ENCODE results near the gene INIP.
A peak's percentile ranks its signal among the peaks of the same experiment; 100 is the strongest.

Gene INIP, protein sequence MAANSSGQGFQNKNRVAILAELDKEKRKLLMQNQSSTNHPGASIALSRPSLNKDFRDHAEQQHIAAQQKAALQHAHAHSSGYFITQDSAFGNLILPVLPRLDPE

DNA sequence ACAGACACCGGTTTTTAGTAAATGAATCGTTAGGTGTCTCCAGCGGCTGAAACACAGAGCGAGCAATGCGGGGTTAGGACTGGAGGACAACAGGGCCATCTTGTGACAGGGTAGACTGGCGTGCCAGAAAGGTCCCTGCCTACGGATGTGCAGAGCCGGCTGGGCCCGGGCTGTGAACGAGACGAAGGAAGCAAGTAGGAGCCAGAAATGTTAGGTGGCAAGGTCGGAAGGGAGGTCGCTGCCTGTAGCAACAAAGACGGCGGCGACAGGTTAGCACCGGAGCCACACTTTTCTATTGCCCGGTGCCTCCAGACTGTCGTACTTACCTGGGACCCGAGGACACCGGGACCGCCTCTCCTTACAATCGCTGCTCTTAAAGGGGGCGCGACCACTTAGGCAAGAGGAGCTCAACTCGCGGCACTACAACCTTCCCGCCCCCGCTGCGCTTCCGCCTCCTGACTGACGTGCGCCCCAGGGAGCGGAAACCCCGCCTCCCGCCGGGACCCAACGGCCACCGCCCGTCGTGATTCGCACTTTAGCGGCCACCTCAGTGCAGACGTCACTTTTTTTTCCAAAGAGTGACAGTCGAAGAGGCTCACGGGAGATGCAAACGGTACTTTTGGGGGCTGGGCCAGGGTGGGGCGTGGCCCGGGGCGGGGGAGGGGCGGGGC, at the start of gene INIP:
Gene INIP (minus strand): TSS at position 457 of the 671 bp plus-strand sequence. CDS start 1,632 bp downstream, outside the sequence.
- peak; percentile 64 to 98 (median 94) for DNase-seq

DNA sequence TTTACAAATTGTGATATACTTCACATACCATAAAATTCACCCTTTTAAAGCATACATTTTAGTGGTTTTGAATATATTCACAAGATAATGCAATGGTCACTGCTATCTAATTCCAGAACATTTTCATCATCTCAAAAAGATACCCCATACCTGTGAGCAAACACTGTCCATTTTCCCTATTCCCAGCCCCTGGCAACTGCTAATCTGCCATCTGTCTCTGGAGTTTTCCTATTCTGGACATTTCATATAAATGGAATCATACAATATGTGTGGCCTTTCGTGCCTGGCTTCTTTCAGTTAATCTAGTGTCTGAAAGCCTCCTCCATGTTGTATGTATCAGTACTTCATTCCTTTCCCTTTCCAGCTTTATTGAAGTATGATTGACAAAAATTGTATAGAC, 47.4 kb upstream of the INIP start:
- no peak for DNase-seq

DNA sequence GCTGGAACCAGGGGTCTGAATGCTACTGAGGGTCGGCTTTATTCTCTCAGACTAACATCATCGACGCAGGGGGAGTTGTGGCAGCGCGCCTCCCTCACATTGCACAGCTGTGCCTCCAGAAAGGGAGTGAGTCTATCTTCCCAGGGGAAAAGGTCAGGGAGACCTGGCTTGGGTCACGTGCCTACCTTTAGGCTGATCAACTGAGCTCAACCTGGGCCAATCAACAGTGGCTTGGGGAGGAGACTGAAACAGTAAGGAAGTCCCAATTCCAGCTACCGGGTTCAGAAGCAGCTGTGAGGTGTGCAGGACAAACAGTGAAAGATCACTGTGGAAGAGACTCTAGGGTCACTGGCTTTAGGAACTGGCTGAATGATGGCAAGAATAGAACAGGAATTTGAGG, 46.9 kb upstream of the INIP start:
- no peak for DNase-seq

DNA sequence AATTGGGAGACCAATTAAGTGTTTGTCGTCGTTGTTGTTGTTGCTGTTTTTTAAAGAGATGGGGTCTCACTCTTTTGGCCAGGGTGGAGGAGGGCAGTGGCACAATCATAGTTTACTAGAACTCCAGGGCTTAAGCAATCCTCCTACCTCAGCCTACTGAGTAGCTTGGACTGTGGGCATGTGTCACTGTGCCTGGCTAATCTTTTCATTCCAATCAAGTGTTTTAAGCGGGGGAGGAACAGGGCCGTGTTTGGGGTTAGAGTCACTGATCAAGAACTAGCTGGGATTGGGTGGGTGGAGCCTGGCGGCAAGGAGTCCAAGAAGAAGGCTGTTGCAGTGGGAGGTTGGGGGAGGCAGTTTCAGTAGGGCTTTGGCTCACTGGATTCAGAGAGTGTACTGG, 46.4 kb upstream of the INIP start:
- DNase-seq, result no peak

DNA sequence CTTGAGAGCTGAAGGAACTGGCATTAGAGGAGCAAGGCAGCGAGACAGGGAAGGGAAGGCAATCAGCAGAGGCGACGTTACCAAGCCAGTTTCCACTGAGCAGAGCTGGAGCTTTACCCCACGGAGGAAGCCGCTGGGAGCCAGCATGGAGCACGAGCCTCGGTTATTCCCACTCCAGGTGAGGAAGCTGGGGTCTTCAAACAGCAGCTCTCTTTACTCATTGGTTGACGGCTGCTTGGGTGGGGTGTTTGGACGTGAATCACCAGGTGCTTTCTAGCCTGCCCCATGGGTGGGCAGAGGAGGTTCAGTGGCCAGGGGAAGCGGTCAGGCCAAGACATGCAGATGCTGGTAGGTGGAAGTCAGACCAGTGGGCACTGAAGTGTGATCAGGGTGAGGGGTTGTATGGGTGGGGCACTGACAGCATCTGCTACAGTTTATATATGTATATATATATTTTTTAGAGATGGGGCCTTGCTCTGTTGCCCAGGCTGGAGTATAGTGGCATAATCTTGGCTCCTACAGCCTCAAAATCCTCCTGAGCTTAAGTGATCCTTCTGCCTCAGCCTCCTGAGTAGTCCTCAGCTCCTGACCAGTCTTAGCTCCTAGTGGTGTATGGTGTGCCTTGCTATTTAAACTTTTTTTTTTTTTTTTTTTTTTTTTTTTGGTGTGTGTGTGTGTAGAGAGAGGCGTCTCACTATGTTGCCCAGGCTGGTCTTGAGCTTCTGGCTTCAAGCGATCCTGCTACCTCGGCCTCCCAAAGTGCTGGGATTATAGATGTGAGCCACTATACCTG, 45.0 kb upstream of the INIP start:
- DNase-seq, result no peak

DNA sequence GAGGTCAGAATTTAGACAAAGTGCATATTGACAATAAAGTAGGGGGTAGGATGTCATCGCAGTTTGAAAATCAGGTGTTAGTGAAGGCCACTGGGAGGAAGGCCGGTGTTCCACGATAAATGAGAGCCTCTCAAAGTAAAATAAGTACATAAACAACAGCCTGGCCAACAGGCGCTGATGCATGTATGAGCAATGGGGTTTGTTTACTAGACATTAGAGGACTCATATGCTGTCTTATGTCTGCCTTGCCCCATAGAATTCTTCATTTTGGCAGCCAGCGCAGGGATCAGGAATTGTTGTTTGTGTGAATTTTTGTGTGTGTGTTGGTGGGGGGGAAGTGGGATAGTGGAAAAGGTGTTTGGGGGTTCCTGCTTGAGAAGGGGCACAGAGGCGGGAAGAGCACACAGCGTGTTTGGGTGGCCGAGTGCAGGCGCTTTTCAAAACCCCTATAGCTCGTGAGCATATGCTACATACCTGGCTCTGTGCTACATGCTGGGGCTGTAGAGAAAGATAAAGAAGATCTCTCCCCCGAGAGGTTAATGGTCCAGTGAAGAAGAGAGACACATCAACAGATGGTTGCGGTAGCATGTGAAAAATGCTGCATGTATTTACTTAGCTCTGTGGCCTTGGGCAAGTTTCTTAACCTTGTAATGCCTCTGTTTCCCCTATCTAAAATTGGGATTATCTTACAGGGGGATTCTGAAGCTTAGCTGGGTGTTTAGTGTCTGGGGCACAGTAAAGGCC, 44.2 kb upstream of the INIP start:
- no peak for DNase-seq

DNA sequence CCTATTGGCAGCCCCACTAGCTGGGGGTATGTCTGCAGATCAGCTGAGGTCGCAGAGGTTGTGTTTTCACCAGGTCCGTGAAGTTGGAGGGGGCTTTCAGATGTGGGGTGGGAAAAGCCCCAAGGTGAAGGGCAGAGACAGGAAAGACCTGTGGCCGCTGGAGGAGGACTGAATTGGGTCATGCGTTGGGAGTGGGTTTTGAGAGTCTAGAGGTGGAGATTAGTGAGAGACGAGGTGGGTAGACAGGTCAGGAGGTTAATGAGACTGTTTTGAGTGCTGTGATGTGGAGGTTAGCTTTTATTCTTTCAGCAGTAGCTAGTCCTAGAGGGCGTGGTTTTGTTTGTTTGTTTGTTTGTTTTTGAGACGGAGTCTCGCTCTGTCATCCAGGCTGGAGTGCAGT, 42.9 kb upstream of the INIP start:
- DNase-seq, result no peak

DNA sequence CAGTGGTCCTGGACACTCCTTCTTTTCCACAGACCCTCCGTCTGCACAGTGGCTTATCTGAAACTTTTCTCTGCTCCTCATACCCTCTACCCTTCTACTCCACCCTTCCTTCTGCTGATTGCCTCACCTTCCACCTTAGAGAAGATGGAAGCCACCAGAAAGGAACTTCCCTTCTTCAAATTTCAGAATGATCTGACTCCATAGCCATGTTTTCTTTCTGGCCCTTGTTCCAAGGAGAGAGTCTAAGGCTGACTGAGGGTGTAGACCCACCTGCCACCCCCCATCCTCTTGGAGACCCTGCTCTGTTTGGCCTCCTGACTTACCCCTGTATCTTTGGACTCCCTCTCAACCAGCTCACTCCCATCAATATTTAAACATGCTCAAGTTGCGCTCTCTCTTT, 40.0 kb upstream of the INIP start:
- DNase-seq, result no peak

DNA sequence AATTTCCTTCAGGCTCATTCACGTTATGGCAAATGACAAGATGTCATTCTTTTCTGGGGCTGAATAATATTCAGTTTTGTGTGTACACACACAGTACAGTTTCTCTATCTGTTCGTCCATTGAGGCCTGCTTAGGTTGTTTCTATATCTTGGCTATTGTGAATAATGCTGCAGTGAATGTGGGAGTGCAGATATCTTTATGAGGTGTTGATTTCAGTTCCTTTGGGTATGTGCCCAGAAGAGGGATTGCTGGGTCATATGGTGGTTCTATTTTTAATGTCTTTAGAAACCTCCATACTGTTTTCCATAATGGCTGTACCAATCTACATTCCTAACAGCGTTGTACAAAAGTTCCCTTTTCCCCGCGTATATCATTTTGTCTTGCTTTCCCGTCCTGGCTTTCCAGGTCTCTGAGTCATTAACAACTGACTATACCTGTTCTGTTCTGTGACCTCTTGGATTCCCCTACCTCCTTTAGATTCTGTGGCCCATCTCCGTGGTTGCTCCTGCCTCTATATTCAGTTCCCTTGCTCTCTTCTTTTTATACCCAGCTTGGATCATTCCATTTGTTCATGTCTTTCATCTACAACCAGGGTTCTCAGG, 39.5 kb upstream of the INIP start:
- DNase-seq, result no peak

DNA sequence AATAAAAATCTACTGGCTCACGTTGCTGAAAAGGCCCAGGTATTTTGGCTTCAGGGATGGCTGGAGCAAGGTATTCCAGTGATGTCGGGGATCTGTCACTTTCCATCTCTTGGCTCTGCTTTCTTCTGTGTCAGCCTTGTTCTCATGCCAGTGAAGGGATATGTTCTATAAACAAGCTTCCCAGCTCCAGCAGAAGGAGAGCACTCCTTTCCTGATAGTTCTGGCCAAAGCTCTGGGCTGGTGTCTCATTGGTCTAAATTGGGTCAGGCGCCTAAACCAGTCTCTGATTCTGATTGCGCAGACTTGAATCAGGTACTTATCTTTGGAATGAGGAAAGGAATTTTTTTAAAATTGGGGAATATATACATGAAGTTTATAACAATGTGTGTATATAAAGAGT, 37.8 kb upstream of the INIP start:
- no peak for DNase-seq

DNA sequence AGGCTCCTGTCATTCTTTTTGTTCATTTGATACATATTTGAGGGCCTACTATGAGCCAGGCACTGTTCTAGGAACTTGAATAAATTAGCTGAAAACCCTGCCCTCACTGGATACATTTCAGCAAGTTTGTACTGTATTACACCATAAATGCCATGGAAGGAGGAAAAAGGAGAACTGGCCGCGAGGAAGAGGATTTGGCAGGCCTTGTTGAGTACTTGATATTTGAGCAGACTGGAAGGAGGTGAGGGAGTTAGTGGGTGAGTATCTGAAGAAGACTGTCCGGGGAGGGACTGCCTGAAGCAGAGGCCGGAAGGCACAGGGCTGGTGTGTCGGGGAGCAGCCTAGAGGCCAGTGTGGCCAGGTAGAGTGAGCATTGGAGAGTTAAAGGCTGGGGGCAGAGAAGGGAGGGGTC, 37.1 kb upstream of the INIP start:
- peak in 1 of 51 donors; percentile 6 for DNase-seq

DNA sequence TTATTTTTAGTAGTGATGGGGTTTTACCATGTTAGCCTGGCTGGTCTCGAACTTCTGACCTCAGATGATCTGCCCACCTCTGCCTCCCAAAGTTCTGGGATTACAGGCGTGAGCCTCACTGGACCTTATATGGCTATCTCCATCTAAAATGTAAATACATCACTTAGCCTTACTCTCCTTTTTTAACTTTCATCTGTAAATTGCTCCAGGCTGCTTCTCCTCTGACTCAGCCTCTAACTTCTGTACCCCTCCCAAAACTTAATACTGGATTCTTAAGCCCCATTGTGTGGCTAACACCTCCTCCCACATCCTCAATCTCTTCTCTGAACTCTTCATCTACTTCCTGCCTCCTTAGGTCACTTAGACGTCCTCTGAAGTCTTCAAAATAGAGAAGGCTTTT, 36.7 kb upstream of the INIP start:
- no peak for DNase-seq

DNA sequence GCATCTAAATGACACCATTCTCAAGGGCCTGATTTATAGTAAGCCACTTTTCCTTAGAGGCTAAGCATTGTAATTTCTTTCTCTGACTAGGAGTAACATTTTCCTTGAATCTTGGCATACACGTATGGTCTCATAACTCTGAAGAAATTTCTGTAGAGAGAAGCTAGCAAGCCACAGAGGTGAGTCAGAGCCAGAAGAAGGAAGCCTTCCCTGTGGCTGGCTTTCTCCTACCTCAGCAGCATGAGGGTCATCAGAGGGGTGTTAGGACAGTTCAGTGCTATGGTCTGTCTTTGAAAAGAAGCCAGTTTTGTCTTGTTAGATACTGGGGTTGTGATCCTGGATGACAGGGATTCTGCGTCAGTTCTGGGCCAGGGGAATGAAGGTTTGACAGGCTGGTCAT, 35.8 kb upstream of the INIP start:
- no peak for DNase-seq

DNA sequence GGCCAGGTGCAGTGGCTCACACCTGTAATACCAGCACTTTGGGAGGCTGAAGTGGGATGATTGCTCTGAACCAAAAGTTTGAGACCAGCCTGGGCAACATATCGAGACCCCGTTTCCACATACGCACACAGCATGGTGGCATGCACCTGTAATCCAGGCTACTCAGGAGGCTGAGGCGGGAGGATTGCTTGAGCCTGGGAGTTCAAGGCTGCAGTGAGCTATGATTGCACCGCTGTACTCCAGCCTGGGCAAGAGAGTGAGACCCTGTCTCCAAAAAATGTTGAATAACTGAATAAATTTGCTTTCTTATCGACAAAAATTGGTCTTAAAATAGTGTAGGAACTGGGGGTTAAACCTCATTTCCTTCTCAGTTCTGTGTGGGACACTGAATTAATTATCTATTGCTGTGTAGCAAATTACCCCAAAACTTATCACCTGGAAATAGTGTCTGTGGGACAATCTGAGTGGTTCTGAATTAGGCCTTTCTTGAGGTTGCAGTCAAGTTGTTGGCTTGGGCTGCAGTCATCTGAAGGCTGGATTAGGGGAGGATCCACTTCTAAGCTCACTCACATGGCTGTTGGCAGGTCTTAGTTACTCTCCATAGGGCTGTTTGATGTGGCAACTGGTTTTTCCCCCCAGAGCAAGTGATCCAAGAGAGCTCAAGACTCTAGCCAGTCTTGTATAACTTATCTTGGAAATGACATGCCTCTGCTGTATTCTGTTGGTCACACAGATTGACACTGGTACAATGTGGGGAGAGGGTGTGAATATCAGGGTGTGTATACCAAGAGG, 34.6 kb upstream of the INIP start:
- DNase-seq, result no peak

DNA sequence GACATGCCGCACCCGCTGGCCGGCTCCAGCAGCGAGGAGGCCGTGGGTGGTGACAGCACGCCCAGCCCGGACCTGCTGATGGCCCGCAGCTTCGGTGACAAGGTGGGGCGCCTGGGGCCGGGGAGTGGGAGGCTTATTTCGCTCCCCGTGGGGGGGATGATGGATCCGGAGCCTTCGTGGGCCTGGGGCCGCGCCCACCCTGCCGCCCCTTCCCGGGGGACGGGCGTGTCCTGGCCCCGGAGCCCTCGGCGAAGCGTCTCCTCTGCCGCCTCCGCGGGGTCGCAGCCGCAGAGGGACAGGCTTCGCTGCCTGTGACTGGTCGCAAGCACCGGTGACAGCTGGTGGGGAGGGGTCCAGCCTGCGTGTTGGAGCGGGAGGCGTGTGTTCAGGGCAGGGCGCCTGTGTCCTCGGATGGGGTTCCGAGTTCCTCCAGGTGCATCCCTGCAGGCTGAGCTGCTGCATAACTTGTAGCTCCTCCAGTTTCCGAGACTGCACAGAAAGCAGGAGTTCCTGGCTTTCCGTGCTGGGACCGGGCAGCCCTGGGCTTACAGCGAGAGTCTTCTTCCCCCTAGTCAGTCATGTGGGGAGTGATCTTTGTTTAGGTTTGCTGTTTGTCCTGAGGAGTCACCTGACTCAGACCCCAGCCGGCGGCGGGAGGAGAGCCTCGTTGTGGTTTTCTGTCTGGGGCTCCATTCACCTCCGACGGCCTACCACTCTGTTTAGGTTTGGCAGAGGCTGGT, 33.3 kb upstream of the INIP start:
- peak in 44 of 51 donors; percentile 10 to 69 (median 48) for DNase-seq

DNA sequence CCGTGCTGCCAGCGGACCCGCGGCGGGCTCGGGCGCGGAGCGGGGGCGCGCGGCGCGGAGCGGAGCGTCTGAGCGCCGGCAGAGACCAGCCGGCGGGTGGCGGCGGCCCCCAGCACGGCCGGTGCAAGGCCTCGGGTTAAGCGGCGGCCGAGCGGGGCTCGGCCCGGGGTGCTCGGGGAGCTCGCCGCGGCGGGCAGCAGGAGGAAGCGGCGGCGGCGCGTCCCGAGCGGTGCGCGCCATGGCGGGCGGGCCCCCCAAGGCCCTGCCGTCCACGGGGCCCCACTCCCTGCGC, 32.8 kb upstream of the INIP start:
- no peak for DNase-seq

DNA sequence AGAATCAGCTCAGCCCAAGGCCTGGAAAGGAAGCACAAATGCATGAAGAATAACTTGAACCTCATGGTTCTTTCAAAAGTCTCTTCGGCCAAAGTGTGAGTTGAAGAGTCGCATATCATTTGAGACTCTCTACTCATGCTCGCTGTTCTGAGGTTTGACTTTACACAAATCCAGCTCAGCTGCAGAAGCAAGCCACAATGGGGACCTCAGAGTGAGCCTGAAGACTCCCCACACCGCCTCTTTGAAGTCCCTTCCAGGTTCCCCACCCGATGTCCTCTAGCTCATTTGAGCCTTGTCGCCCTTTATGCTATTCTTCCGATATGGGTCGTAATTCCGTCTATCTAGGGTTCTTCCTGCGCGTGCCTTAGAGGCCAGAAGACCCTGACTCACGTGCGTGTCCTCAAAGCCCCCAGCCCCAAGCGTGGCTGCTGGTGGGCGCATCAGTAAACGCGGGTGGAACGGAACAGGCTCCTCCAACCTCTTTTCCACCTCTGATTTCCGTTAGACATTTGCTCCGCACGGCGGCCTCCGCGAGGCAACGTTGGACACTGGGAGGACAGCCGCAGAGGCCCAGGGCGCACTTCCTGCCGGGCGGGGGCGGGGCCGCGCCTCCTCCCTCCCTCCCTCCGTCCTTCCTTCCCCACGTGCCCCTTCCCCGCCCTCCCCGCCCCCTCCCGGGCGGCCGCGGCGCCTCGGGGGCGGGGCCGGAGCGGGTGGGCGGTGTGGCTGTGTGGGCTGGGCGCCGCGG, 32.3 kb upstream of the INIP start, which contains the start of gene SNX30:
Gene SNX30 (plus strand): TSS at position 745 of the 748 bp plus-strand sequence. CDS start 242 bp downstream, outside the sequence.
- DNase-seq, result peak; percentile 20 to 94 (median 84)

DNA sequence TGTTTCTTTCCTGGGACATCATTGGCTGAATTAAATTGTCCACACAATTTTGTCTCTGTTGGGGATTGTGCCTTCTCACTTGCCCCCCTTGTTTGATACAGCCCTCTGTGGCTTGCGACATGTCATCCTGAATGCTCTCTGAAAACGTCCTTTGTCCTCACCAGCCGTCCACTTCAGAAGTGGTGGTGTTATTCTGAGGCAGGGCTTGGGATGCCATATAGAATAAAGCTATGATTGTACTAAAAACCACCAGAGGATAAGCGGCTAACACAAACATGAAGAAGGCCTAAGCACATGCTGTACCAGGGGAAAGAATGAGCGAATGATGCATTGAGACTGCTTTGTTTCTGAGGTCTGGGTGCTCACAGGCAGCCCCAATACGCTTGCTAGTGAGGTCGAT, 29.2 kb upstream of the INIP start:
- DNase-seq, result peak in 40 of 51 donors; percentile 4 to 95 (median 66)

DNA sequence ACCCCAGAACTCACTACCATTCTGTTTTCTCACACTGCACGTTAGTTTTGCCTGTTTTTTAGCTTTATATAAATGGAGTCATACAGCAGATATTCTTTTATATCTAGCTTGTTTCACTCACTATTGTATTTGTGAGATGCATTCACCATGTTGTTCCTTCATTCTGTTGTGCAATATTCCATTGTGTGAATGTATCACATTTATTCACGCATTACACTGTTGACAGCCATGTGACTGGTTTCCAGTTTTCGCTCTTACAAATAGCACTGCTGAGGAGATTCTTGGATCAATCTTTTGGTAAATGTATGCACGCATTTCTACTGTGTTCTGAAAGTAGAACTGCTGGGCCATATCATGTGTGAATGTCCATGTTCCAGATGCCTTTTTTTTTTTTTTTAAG, 26.3 kb upstream of the INIP start:
- no peak for DNase-seq

Data from hypothalamus (tissue), 51 donors.